CD14-positive monocyte (primary cell): ENCODE measurements around the gene FBXW4. TPM values are rescaled to one million over a fixed set of nuclear protein-coding genes. Genes with fewer than 3 reads are reported as not detected.

Experiments
- DNase-seq, 3 donors: peaks; one replicate each; pipeline ENCODE4 v3.0.0-alpha.2; 2011 to 2022
- H2AFZ ChIP-seq: 2 replicates; pipeline ENCODE4 v1.6.0; 2012; ENCODE audit warnings: mild to moderate bottlenecking, low read depth, low read length, inconsistent platforms; ENCODE audit not compliant: insufficient read depth, poor library complexity, severe bottlenecking
- H3K27ac ChIP-seq, 2 donors: 1 replicate in 1 of 2; 2 replicates in 1 of 2; pipeline ENCODE4 v1.5.1; 2012 to 2013; ENCODE audit warnings: low read length in 2 of 2, control low read depth in 1 of 2, inconsistent platforms in 1 of 2, low read depth in 1 of 2, mild to moderate bottlenecking in 1 of 2
- H3K27me3 ChIP-seq, 2 donors: one replicate each; pipeline versions ENCODE4 v1.6.0 to v1.6.1; 2011 to 2013; ENCODE audit warnings: low read length in 2 of 2; ENCODE audit not compliant: control insufficient read depth in 2 of 2, insufficient read depth in 2 of 2
- H3K36me3 ChIP-seq, 2 donors: replicated peaks in 1 of 2; 1 replicate in 1 of 2; 2 replicates in 1 of 2; pipeline versions ENCODE4 v1.5.1 to v1.6.1; 2012 to 2013; ENCODE audit warnings: low read length in 2 of 2, control low read depth in 1 of 2, inconsistent platforms in 1 of 2, mild to moderate bottlenecking in 1 of 2; ENCODE audit not compliant: insufficient read depth in 2 of 2, control insufficient read depth in 1 of 2
- H3K4me1 ChIP-seq, 2 donors: 1 replicate in 1 of 2; 2 replicates in 1 of 2; pipeline versions ENCODE4 v1.5.1 to v1.6.1; 2012 to 2013; ENCODE audit warnings: low read length in 2 of 2, control low read depth in 1 of 2, inconsistent platforms in 1 of 2, mild to moderate bottlenecking in 1 of 2, moderate library complexity in 1 of 2; ENCODE audit not compliant: insufficient read depth in 2 of 2, control insufficient read depth in 1 of 2
- H3K4me2 ChIP-seq: replicated peaks from 2 replicates; pipeline ENCODE3; 2012; ENCODE audit warnings: low read length, moderate library complexity, mild to moderate bottlenecking; ENCODE audit not compliant: poor library complexity, severe bottlenecking; ENCODE audit errors: extremely low read depth
- H3K4me3 ChIP-seq, 3 experiments: fragments of 200-600 bp in 1 of 3; sonication (generic) in 1 of 3; replicated peaks in 1 of 3; 1 replicate in 2 of 3; 2 replicates in 1 of 3; pipeline ENCODE4 v1.5.1; 2011 to 2013; ENCODE audit warnings: low read length in 3 of 3, mild to moderate bottlenecking in 3 of 3, control low read depth in 2 of 3, low read depth in 2 of 3, inconsistent platforms in 1 of 3, moderate library complexity in 1 of 3
- H3K79me2 ChIP-seq: 2 replicates; pipeline ENCODE4 v1.6.0; 2012; ENCODE audit warnings: mild to moderate bottlenecking, control low read depth, inconsistent platforms, low read length, moderate library complexity; ENCODE audit not compliant: insufficient read depth
- H3K9ac ChIP-seq: 2 replicates; pipeline ENCODE4 v1.6.0; 2017; ENCODE audit warnings: low read length, mild to moderate bottlenecking; ENCODE audit not compliant: insufficient read depth, poor library complexity, severe bottlenecking
- H3K9me3 ChIP-seq, 2 donors: replicated peaks in 1 of 2; 1 replicate in 1 of 2; 2 replicates in 1 of 2; pipeline versions ENCODE4 v1.5.1 to v1.6.1; 2012 to 2013; ENCODE audit warnings: low read length in 2 of 2, control low read depth in 1 of 2; ENCODE audit not compliant: control insufficient read depth in 1 of 2, insufficient read depth in 1 of 2
- H4K20me1 ChIP-seq: 2 replicates; pipeline ENCODE4 v1.6.0; 2012; ENCODE audit warnings: mild to moderate bottlenecking, low read length, control low read depth, moderate library complexity; ENCODE audit not compliant: insufficient read depth
- H3K27ac Mint-ChIP-seq, 7 donors: one replicate each; pipeline ENCODE4 v1.8.0; 2020; ENCODE audit warnings: mild to moderate bottlenecking in 7 of 7, mixed read lengths in 7 of 7, moderate library complexity in 6 of 7, inconsistent platforms in 2 of 7
- H3K27me3 Mint-ChIP-seq, 3 donors: one replicate each; pipeline ENCODE4 v1.8.0; 2021 to 2022; ENCODE audit warnings: low read depth in 3 of 3, mild to moderate bottlenecking in 3 of 3, mixed read lengths in 3 of 3, moderate library complexity in 3 of 3, inconsistent platforms in 1 of 3
- H3K36me3 Mint-ChIP-seq, 2 donors: one replicate each; pipeline ENCODE4 v1.8.0; 2020; ENCODE audit warnings: mixed read lengths in 2 of 2, inconsistent platforms in 1 of 2, mild to moderate bottlenecking in 1 of 2
- H3K4me1 Mint-ChIP-seq: one replicate; pipeline ENCODE4 v1.8.0; 2020; ENCODE audit warnings: mild to moderate bottlenecking, mixed read lengths
- H3K4me3 Mint-ChIP-seq, 2 donors: one replicate each; pipeline ENCODE4 v1.8.0; 2020; ENCODE audit warnings: mild to moderate bottlenecking in 2 of 2, mixed read lengths in 2 of 2, moderate library complexity in 1 of 2
- H3K9me3 Mint-ChIP-seq, 7 donors: one replicate each; pipeline ENCODE4 v1.8.0; 2020 to 2022; ENCODE audit warnings: mixed read lengths in 7 of 7, mild to moderate bottlenecking in 6 of 7, moderate library complexity in 6 of 7, inconsistent platforms in 2 of 7
- WGBS: methylation state at CpG from one replicate; pipeline ENCODE4 v1.1.5; 2013; ENCODE audit warnings: missing lambda C conversion rate; ENCODE audit not compliant: insufficient coverage; 5-methylcytosine and 5-hydroxymethylcytosine counted together
- intact Hi-C, 2 donors: fragments of 100-400 bp; cut with micrococcal nuclease; formaldehyde crosslinking; loops; one replicate each; pipeline versions ENCODE4 v1.15.0 to v1.15.1; 2023
- polyA plus RNA-seq, 3 donors: library from polyadenylated mRNA; depleted of rRNA in 1 of 3; unstranded in 2 of 3; stranded (reverse) in 1 of 3; fragments of 300-500 nt in 2 of 3; fragments of >200 nt in 1 of 3; fragmentation: Illumina TruSeq in 2 of 3; gene quantifications; 1 replicate in 2 of 3; 2 replicates in 1 of 3; pipeline ENCODE4 v1.2.3, GENCODE V29; 2012 to 2021
- TF ChIP-seq, protein P1 (sequence below): fragments of 200-600 bp; IDR thresholded peaks from one replicate; pipeline ENCODE4 v1.8.0; 2022; ENCODE audit warnings: antibody characterized with exemption, mild to moderate bottlenecking

The FBXW4 gene
- polyA plus RNA-seq, 3 donors, result 1.1 to 30.8 (median 1.8) TPM

DNA sequence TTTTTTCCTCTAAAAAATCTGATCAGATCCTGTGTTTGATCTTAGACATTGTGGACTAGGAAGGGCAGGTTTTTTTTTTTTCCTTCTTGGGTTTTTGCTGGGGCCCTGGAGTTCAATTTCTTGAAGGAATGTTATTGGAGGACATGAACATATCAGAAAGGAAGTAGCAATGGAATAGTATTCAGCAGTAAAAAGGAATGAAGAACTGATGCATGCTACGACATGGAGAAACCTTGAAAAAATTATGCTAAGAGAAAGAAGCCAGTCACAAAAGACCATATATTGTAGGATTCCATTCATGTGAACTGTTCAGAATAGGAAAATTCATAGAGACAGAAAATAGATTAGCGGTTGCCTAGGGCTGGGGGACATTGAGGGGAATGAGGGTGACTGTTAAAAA, 47.0 kb upstream of the FBXW4 start:
- H3K4me3 Mint-ChIP-seq, result no peak overlapping the region
- no peaks in the 10 kb centered on the region for H4K20me1 ChIP-seq
- peaks cover 0 to 7% of the 10 kb centered on the region in 2 donors for H3K27me3 ChIP-seq
- no peak overlapping the region for H3K27ac Mint-ChIP-seq
- no peaks in the 10 kb centered on the region for H3K4me1 Mint-ChIP-seq
- 100% methylated on average over 1 of the region's 2 CpGs for WGBS
- H3K27me3 Mint-ChIP-seq, result peaks cover 30 to 38% (median 32%) of the 10 kb centered on the region in 3 donors
- no peak overlapping the region for H3K4me2 ChIP-seq
- H2AFZ ChIP-seq, result no peak overlapping the region
- no peaks in the 10 kb centered on the region for H3K36me3 Mint-ChIP-seq
- H3K36me3 ChIP-seq, result no peaks in the 10 kb centered on the region
- H3K4me1 ChIP-seq, result no peaks in the 10 kb centered on the region
- TF ChIP-seq, protein P1, sequence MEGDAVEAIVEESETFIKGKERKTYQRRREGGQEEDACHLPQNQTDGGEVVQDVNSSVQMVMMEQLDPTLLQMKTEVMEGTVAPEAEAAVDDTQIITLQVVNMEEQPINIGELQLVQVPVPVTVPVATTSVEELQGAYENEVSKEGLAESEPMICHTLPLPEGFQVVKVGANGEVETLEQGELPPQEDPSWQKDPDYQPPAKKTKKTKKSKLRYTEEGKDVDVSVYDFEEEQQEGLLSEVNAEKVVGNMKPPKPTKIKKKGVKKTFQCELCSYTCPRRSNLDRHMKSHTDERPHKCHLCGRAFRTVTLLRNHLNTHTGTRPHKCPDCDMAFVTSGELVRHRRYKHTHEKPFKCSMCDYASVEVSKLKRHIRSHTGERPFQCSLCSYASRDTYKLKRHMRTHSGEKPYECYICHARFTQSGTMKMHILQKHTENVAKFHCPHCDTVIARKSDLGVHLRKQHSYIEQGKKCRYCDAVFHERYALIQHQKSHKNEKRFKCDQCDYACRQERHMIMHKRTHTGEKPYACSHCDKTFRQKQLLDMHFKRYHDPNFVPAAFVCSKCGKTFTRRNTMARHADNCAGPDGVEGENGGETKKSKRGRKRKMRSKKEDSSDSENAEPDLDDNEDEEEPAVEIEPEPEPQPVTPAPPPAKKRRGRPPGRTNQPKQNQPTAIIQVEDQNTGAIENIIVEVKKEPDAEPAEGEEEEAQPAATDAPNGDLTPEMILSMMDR, result no peak
- H3K4me3 ChIP-seq, result no peak overlapping the region
- H3K27ac ChIP-seq, result no peak overlapping the region
- H3K79me2 ChIP-seq, result no peaks in the 10 kb centered on the region
- intact Hi-C loops, result no loop called here
- no peak overlapping the region for H3K9ac ChIP-seq
- H3K9me3 Mint-ChIP-seq, result no peaks in the 10 kb centered on the region
- no peak for DNase-seq
- no peaks in the 10 kb centered on the region for H3K9me3 ChIP-seq

DNA sequence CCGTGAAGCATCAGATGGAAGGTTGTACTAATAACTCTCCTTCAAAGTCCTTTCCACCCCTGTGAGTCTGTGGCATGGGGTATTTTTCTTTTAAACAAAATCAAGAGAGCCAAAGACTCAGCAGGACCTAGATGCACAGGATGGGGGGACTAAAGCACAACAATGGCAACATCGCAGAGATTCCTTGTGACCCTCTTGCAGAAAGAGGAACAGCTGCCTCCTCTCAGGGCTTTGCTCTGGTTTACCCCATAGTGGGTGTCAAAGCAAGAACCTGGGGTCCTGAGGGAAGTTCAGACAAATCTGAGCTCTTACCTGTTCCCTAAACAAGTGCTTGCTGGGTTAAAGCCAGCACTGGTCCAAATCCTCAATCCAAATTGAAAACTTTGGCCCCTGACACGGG, 41.7 kb upstream of the FBXW4 start:
- TF ChIP-seq, protein P1, result no peak
- no peaks in the 10 kb centered on the region for H3K36me3 Mint-ChIP-seq
- H3K4me3 Mint-ChIP-seq, result no peak overlapping the region
- Histone ChIP-seq H3K4me1 (no peaks in the 10 kb centered on the region), H3K9ac (no peak overlapping the region), H3K4me3 (no peak overlapping the region), H3K36me3 (no peaks in the 10 kb centered on the region), H2AFZ (no peak overlapping the region), H4K20me1 (no peaks in the 10 kb centered on the region), H3K27me3 (peaks cover 2 to 12% of the 10 kb centered on the region in 2 donors), H3K79me2 (no peaks in the 10 kb centered on the region), H3K9me3 (no peaks in the 10 kb centered on the region), H3K4me2 (no peak overlapping the region), H3K27ac (no peak overlapping the region)
- H3K27me3 Mint-ChIP-seq, result peaks cover 20 to 32% (median 24%) of the 10 kb centered on the region in 3 donors
- no peaks in the 10 kb centered on the region for H3K9me3 Mint-ChIP-seq
- DNase-seq, result no peak
- intact Hi-C loops, result no loop called here
- H3K4me1 Mint-ChIP-seq, result no peaks in the 10 kb centered on the region
- no peak overlapping the region for H3K27ac Mint-ChIP-seq
- 50% methylated on average over 1 of the region's 3 CpGs for WGBS
